HepG2 (cell line): ENCODE results near the gene HIF1AN. TPM values are rescaled to one million over a fixed set of nuclear protein-coding genes. Genes with fewer than 3 reads are reported as not detected.

Experiments
- ATAC-seq: fragments of 200-7000 bp; cut with Tn5 transposase; 3 replicates; pipeline ENCODE4 v1.9.1; 2020; ENCODE audit warnings: mild to moderate bottlenecking, moderate library complexity
- BruUV-seq: library from RNA; stranded (reverse); fragments of 400-500 nt; replicated peaks from 2 replicates; lab custom pipeline; 2021; lab: Mats Ljungman, UMichigan
- CTCF ChIA-PET: fragments of 300-600 bp; formaldehyde crosslinking; extraction: SDS; loops from one replicate; lab custom pipeline; 2021; ENCODE audit warnings: low total read pairs, inconsistent platforms, low intra/inter-chr PET ratio; lab: Yijun Ruan, JAX
- POLR2A ChIA-PET: fragments of 350-600 bp; sonication (Branson Sonifier 250); formaldehyde crosslinking; loops from one replicate; lab custom pipeline; 2020; ENCODE audit warnings: antibody characterized with exemption, inconsistent platforms; lab: Yijun Ruan, JAX
- DNase-seq: peaks from one replicate; pipeline ENCODE4 v3.0.0-alpha.2; 2015; ENCODE audit warnings: low spot score
- FAIRE-seq: peaks from 3 replicates; lab custom pipeline; 2011; peaks lifted over from hg19 to GRCh38; lab: Jason Lieb, UNC
- H2AFZ ChIP-seq: one replicate; pipeline ENCODE4 v1.6.1; 2011; ENCODE audit warnings: low read length, inconsistent platforms
- H3K27ac ChIP-seq: fragments of 300-600 bp; 3 replicates; pipeline ENCODE4 v1.8.0; 2011; ENCODE audit warnings: mixed run types, mild to moderate bottlenecking, mixed read lengths, low read length, inconsistent platforms; ENCODE audit not compliant: insufficient read depth; ENCODE audit errors: extremely low read length
- H3K27me3 ChIP-seq, 2 experiments: fragments of 200-600 bp in 1 of 2; 2 replicates in 1 of 2; 3 replicates in 1 of 2; pipeline versions ENCODE4 v1.6.0 to v1.8.0; 2011; ENCODE audit warnings: low read length in 2 of 2, mild to moderate bottlenecking in 2 of 2, moderate library complexity in 2 of 2, inconsistent platforms in 1 of 2; ENCODE audit not compliant: insufficient read depth in 2 of 2, control insufficient read depth in 1 of 2
- H3K36me3 ChIP-seq, 2 experiments: fragments of 200-600 bp in 1 of 2; replicated peaks in 1 of 2; 2 replicates in 1 of 2; 3 replicates in 1 of 2; pipeline versions ENCODE4 v1.5.1 to v1.8.0; 2011; ENCODE audit warnings: low read length in 2 of 2, inconsistent platforms in 1 of 2; ENCODE audit not compliant: insufficient read depth in 2 of 2, control insufficient read depth in 1 of 2
- H3K4me1 ChIP-seq: 2 replicates; pipeline ENCODE4 v1.5.1; 2012; ENCODE audit warnings: low read length, inconsistent platforms; ENCODE audit not compliant: insufficient read depth
- H3K4me2 ChIP-seq: 2 replicates; pipeline ENCODE4 v1.6.0; 2011; ENCODE audit warnings: low read depth, low read length, inconsistent platforms
- H3K4me3 ChIP-seq, 3 experiments: fragments of 200-600 bp in 1 of 3; sonication (generic), shearing (Covaris generic) in 1 of 3; replicated peaks in 1 of 3; 2 replicates each; pipeline ENCODE4 v1.5.1; 2011 to 2016; ENCODE audit warnings: low read length in 3 of 3, inconsistent platforms in 2 of 3, low read depth in 2 of 3, mild to moderate bottlenecking in 2 of 3, control low read depth in 1 of 3, mixed read lengths in 1 of 3; ENCODE audit not compliant: insufficient read depth in 1 of 3
- H3K79me2 ChIP-seq: one replicate; pipeline ENCODE4 v1.6.1; 2011; ENCODE audit warnings: low read length, inconsistent platforms; ENCODE audit not compliant: insufficient read depth
- H3K9ac ChIP-seq: 2 replicates; pipeline ENCODE4 v1.6.0; 2011; ENCODE audit warnings: mild to moderate bottlenecking, low read depth, low read length, inconsistent platforms; ENCODE audit not compliant: insufficient read depth
- H3K9me3 ChIP-seq: 2 replicates; pipeline ENCODE4 v1.5.1; 2012; ENCODE audit warnings: mild to moderate bottlenecking, low read length
- H4K20me1 ChIP-seq: 2 replicates; pipeline ENCODE4 v1.6.0; 2011; ENCODE audit warnings: inconsistent platforms, mild to moderate bottlenecking, low read length, moderate library complexity; ENCODE audit not compliant: insufficient read depth
- CEBPG ChIP-seq: IDR thresholded peaks from 2 replicates; pipeline ENCODE4 v1.6.1; 2016
- CREBL2 ChIP-seq: sonication (generic); formaldehyde crosslinking; IDR thresholded peaks from 2 replicates; pipeline ENCODE4 v1.8.1; 2023; ENCODE audit warnings: missing genetic modification reagents, mild to moderate bottlenecking, borderline replicate concordance
- ERF ChIP-seq: IDR thresholded peaks from 2 replicates; pipeline ENCODE4 v1.6.1; 2018; ENCODE audit warnings: missing biosample characterization, missing genetic modification reagents
- FOXJ3 ChIP-seq: sonication (generic); formaldehyde crosslinking; IDR thresholded peaks from 2 replicates; pipeline ENCODE4 v1.4.0; 2020; ENCODE audit warnings: missing genetic modification reagents, mild to moderate bottlenecking, borderline replicate concordance
- FOXO1 ChIP-seq: sonication (generic); formaldehyde crosslinking; IDR thresholded peaks from 2 replicates; pipeline ENCODE4 v1.4.0; 2020; ENCODE audit warnings: missing genetic modification reagents
- MED1 ChIP-seq: sonication (generic); formaldehyde crosslinking; IDR thresholded peaks from 2 replicates; pipeline ENCODE4 v1.4.0; 2020; ENCODE audit warnings: missing genetic modification reagents
- MIER3 ChIP-seq: IDR thresholded peaks from 2 replicates; pipeline ENCODE4 v1.6.1; 2016; ENCODE audit warnings: missing compliant biosample characterization, borderline replicate concordance
- POGK ChIP-seq: sonication (generic); formaldehyde crosslinking; conservative IDR thresholded peaks from 2 replicates; pipeline ENCODE4 v1.8.0; 2022; ENCODE audit warnings: mild to moderate bottlenecking, moderate library complexity, missing genetic modification reagents
- SALL1 ChIP-seq: sonication (generic); formaldehyde crosslinking; IDR thresholded peaks from 2 replicates; pipeline ENCODE4 v1.8.0; 2022; ENCODE audit warnings: mild to moderate bottlenecking, missing genetic modification reagents
- SMYD3 ChIP-seq: sonication (generic); formaldehyde crosslinking; IDR thresholded peaks from 2 replicates; pipeline ENCODE4 v1.8.1; 2023; ENCODE audit warnings: mild to moderate bottlenecking, missing genetic modification reagents
- SNAPC5 ChIP-seq: sonication (generic); formaldehyde crosslinking; IDR thresholded peaks from 2 replicates; pipeline ENCODE4 v1.8.1; 2023; ENCODE audit warnings: mild to moderate bottlenecking, missing genetic modification reagents, borderline replicate concordance
- SSRP1 ChIP-seq: IDR thresholded peaks from 2 replicates; pipeline ENCODE4 v1.6.1; 2016; ENCODE audit warnings: control low read depth
- STAG1 ChIP-seq: sonication (generic); formaldehyde crosslinking; IDR thresholded peaks from 2 replicates; pipeline ENCODE4 v1.4.0; 2020; ENCODE audit warnings: missing genetic modification reagents
- TEAD3 ChIP-seq: optimal IDR thresholded peaks from 2 replicates; pipeline ENCODE3; 2016; ENCODE audit warnings: borderline replicate concordance
- ZNF318 ChIP-seq: sonication (generic); formaldehyde crosslinking; IDR thresholded peaks from 2 replicates; pipeline ENCODE4 v1.4.0; 2020; ENCODE audit warnings: mild to moderate bottlenecking, missing genetic modification reagents
- ZNF7 ChIP-seq: IDR thresholded peaks from 2 replicates; pipeline ENCODE4 v1.6.1; 2016; ENCODE audit warnings: missing biosample characterization, missing genetic modification reagents
- ZNF879 ChIP-seq: sonication (generic); formaldehyde crosslinking; IDR thresholded peaks from 2 replicates; pipeline ENCODE4 v1.8.1; 2023; ENCODE audit warnings: missing genetic modification reagents
- WGBS: methylation state at CpG from one replicate; pipeline ENCODE4 v1.1.6; 2017; ENCODE audit warnings: low lambda C conversion rate; 5-methylcytosine and 5-hydroxymethylcytosine counted together
- in situ Hi-C: cut with HindIII; loops from 2 replicates; pipeline ENCODE4 v1.10.0; 2017; ENCODE audit warnings: low pct_unique_long_range_greater_than_20kb; ENCODE audit not compliant: extremely low pct_ligation_motif_present
- intact Hi-C: fragments of 100-400 bp; cut with micrococcal nuclease; formaldehyde crosslinking; loops from one replicate; pipeline ENCODE4 v1.10.0; 2022; ENCODE audit not compliant: unreplicated experiment
- polyA plus RNA-seq, 8 experiments: library from polyadenylated mRNA; depleted of rRNA in 3 of 8; stranded (reverse) in 7 of 8; unstranded in 1 of 8; fragments of >200 nt; fragmentation: Illumina TruSeq in 4 of 8; extraction: Trizol in 4 of 8; gene quantifications; 2 replicates each; pipeline versions ENCODE4 v1.2.1 to v1.2.3, GENCODE V29; 2011 to 2016; ENCODE audit warnings: low read depth in 4 of 8, missing spikeins in 1 of 8, mixed read lengths in 1 of 8; ENCODE audit not compliant: insufficient read depth in 1 of 8
- total RNA-seq, 5 experiments: library from RNA; depleted of rRNA; stranded (reverse); fragments of >200 nt; fragmentation: Illumina TruSeq; extraction: Trizol; gene quantifications; 2 replicates each; pipeline ENCODE4 v1.2.3, GENCODE V29; 2016; ENCODE audit warnings: low read depth in 1 of 5

The HIF1AN gene
- total and polyA plus RNA-seq, 2 of the 13 experiments (the other 11 are each of a cell fraction or from before 2014, with no cell fraction given) = 8.6 to 10.7 TPM

- no peak for ATAC-seq
- peaks cover 24% of the 10 kb centered on the region for H3K4me1 ChIP-seq
- peak overlapping the region; percentile 34 for H3K27ac ChIP-seq
- DNase-seq = no peak
- peaks cover 18% of the 10 kb centered on the region for H3K79me2 ChIP-seq
- in situ Hi-C loops = no loop called here
- no peak for FAIRE-seq
- peak overlapping the region; percentile 79 for H3K9ac ChIP-seq
- H3K4me2 ChIP-seq = peak overlapping the region; percentile 99
- WGBS = 21% methylated on average over 3 of the region's 18 CpGs
- intact Hi-C loops = no loop called here
- CTCF ChIA-PET = no interaction called here
- H3K9me3 ChIP-seq = no peaks in the 10 kb centered on the region
- BruUV-seq = no TSS peak
- no peaks in the 10 kb centered on the region; a peak in 1 of 5 replicates for H3K27me3 ChIP-seq
- H4K20me1 ChIP-seq = no peaks in the 10 kb centered on the region
- H3K4me3 ChIP-seq = peak overlapping the region; percentile 73 to 87 (median 86)
- no peak overlapping the region for H2AFZ ChIP-seq
- H3K36me3 ChIP-seq = peaks cover 4 to 19% of the 10 kb centered on the region in 2 experiments
- POLR2A ChIA-PET = no interaction called here
- 0 out of 2 replicates have a peak, but pooled peaks have one; percentile 24 for TF ChIP-seq ZNF879 (CRISPR knock-in tag)
- TF ChIP-seq ERF (CRISPR knock-in tag) = no peak
- TF ChIP-seq TEAD3 = no peak
- no peak for TF ChIP-seq ZNF318 (CRISPR knock-in tag)
- no peak for TF ChIP-seq FOXO1 (CRISPR knock-in tag)
- TF ChIP-seq CEBPG (CRISPR knock-in tag) = no peak
- no peak for TF ChIP-seq MED1
- TF ChIP-seq STAG1 (CRISPR knock-in tag) = no peak
- no peak for TF ChIP-seq SNAPC5 (CRISPR knock-in tag)
- TF ChIP-seq ZNF7 (CRISPR knock-in tag) = no peak
- no peak for TF ChIP-seq FOXJ3 (CRISPR knock-in tag)
- TF ChIP-seq SSRP1 (CRISPR knock-in tag) = no peak
- TF ChIP-seq SMYD3 (CRISPR knock-in tag) = no peak
- TF ChIP-seq MIER3 (CRISPR knock-in tag) = no peak
- no peak for TF ChIP-seq SALL1
- TF ChIP-seq CREBL2 = no peak
- 0 out of 2 replicates have a peak, but pooled peaks have one; percentile 16 for TF ChIP-seq POGK (CRISPR knock-in tag)
Measured at GRCh38 chr10:100528921-100529474, 6.7 kb upstream of the HIF1AN start.
